RWPE1 (cell line): ENCODE data around the gene TOR3A.

ENCODE experiments used
- CTCF ChIA-PET: fragments of 350-600 bp; sonication (Branson Sonifier 250); formaldehyde crosslinking; extraction: SDS; loops from one replicate; lab custom pipeline; 2021; lab: Yijun Ruan, JAX
- POLR2A ChIA-PET: fragments of 400-600 bp; formaldehyde crosslinking; extraction: SDS; loops from one replicate; lab custom pipeline; 2020; ENCODE audit warnings: antibody characterized with exemption; ENCODE audit not compliant: low non-redundant PET; lab: Yijun Ruan, JAX
- DNase-seq: peaks from one replicate; pipeline ENCODE4 v3.0.0; 2012; ENCODE audit warnings: low spot score
- H3K27ac ChIP-seq: fragments of 450-650 bp; 2 replicates; pipeline ENCODE4 v1.5.1; 2017
- TF ChIP-seq, protein P1 (sequence below): fragments of 450-650 bp; conservative IDR thresholded peaks from 2 replicates; pipeline ENCODE4 v1.5.1; 2017; ENCODE audit warnings: low read depth, mild to moderate bottlenecking

TOR3A gene

GRCh38 chr1:179142889-179143299 is 61.0 kb downstream of the TOR3A start:
- TF ChIP-seq, protein P1, sequence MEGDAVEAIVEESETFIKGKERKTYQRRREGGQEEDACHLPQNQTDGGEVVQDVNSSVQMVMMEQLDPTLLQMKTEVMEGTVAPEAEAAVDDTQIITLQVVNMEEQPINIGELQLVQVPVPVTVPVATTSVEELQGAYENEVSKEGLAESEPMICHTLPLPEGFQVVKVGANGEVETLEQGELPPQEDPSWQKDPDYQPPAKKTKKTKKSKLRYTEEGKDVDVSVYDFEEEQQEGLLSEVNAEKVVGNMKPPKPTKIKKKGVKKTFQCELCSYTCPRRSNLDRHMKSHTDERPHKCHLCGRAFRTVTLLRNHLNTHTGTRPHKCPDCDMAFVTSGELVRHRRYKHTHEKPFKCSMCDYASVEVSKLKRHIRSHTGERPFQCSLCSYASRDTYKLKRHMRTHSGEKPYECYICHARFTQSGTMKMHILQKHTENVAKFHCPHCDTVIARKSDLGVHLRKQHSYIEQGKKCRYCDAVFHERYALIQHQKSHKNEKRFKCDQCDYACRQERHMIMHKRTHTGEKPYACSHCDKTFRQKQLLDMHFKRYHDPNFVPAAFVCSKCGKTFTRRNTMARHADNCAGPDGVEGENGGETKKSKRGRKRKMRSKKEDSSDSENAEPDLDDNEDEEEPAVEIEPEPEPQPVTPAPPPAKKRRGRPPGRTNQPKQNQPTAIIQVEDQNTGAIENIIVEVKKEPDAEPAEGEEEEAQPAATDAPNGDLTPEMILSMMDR = no peak
- ChIA-PET POLR2A (no interaction called here), CTCF (no interaction called here)
- peak; percentile 81 for DNase-seq
- peak overlapping the region; percentile 99; the same call in 1 of the 2 replicates for H3K27ac ChIP-seq

DNA sequence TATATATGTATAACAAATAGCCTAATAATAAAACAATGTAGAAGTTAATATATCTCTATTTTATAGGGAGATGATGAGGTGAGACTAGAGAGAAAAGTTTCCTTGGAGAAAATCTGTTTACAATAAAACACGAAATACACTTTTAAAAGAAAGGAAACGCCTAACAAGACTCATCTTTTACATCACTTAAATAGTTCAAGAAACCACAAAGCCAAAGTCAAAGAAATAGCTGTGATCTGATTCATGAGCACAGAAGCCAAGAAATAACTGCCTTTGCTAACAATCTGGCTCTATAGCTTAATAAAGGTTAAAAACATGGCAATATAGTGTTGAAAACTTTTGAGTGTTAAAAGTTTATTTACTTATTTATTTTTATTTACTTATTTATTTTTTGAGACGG is 61.5 kb downstream of the TOR3A start:
- ChIA-PET CTCF (interaction anchor here (0.7 kb wide), 1 partner anchor 36 kb away, joined by 3 read pairs; no protein-coding TSS in a partner anchor), POLR2A (no interaction called here)
- TF ChIP-seq, protein P1 = no peak
- H3K27ac ChIP-seq = peak overlapping the region; percentile 99
- DNase-seq = peak; percentile 59

DNA sequence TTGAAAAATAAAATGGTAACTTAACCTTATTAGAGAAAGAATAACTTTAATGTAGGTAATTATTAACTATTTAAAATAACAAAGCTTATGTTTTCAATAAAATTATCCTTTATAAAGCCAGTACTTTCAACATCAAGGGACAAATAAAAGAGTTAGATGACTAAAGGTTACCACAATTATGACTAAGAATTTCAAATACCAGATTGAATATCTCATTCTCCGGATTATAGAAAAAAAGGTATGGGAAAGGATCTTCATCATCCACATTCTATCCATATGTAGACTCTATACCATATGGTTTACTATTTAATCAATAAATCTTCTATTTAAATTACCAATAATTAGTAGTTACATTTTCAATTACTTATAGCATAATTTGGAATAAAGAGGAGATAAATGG is 62.8 kb downstream of the TOR3A start:
- ChIA-PET CTCF (no interaction called here), POLR2A (no interaction called here)
- H3K27ac ChIP-seq = peak overlapping the region; percentile 99
- DNase-seq = no peak
- TF ChIP-seq, protein P1 = no peak

GRCh38 chr1:179145521-179145920 is 63.7 kb downstream of the TOR3A start:
- ChIA-PET POLR2A (no interaction called here), CTCF (no interaction called here)
- TF ChIP-seq, protein P1 = no peak
- no peak for DNase-seq
- H3K27ac ChIP-seq = no peak overlapping the region
